IPS DF 19.7 (cell line): ENCODE results near the gene NTRK1.

Source experiments
- DNase-seq: peaks from one replicate; pipeline ENCODE4 v3.0.0-alpha.2; 2013; ENCODE audit warnings: low read depth, low spot score

NTRK1 gene

DNA sequence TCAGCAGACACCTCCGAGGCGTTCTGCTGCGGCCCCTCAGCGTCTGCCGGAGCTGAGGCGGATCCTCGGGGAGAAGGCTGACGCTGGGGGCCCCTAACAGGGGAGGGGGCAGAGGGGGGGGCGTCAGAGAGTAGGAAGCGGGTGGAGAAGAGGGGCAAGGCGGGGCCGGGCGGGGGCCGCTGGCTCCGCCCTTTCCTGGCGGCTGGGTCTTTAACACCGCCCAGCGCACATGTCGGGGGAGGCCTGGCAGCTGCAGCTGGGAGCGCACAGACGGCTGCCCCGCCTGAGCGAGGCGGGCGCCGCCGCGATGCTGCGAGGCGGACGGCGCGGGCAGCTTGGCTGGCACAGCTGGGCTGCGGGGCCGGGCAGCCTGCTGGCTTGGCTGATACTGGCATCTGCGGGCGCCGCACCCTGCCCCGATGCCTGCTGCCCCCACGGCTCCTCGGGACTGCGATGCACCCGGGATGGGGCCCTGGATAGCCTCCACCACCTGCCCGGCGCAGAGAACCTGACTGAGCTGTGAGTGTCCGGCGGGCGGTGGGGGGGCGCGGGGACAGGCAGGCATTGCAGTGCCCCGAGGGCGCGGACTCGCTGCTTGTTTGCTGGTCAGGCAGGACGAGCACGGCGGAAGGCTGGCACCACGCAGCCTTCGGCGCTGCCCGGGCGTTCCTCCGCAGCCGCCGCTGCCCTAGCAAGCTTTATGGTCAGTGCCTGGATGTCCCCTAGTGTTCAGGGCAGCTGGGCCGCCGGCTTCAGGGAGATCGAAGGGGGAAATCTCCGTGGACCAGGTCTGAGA lies at the start of gene NTRK1:
Gene NTRK1 (plus strand): TSS at position 238 of the 796 bp plus-strand sequence. CDS start 70 bp downstream, at position 308.
- no peak for DNase-seq

DNA sequence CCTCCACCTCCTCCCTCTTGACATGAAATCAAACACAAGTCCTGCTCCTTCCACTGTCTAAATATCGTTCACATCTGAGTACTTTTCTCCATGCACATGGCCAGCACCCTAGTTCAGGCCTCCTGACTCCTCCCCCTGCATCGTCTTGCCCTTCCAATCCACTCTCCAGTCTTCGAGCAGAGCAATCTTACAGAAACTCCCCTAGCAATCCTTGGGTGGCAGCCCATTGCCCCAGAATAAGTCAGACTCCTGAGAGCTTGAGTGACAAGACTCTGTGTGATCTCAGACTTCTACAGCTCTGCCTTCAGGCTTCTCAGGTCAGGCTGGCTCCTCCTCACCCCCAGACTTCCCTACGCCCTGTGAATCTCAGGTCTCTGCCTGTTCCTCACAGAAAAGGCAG lies 49.5 kb upstream of the NTRK1 start:
- DNase-seq, result no peak

DNA sequence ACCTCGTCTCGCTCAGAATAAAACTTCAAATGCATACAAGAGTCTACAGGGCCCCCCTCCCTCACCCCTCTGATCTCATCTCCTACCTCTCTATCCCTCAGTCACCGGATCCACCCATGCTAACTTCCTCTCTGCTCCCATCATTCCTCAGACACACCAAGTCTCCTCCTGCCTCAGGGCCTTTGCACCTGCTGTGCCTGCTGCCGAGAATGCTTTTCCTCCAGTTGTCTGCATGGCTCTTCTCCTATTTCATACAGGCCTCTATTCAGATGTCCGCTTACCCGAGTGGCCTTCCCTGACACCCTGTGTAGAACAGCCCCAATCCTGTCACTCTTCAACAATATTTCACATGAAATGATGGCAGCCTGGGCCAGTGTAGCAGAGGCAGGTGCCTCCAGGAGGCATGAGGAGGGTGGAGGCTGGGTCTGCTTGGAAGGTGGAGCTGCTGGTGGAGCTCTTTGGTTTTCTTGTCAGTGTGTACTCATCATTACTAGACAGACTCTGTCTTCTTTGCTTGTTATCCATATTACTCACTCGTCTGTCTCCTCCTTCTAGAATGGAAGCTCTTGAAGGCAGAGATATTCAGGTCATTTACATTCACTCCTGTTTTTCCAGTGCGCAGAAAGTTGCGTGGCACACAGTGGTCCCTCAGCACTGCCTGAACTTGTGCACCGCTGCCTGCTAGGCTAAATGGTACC lies 48.2 kb upstream of the NTRK1 start:
- DNase-seq, result no peak

DNA sequence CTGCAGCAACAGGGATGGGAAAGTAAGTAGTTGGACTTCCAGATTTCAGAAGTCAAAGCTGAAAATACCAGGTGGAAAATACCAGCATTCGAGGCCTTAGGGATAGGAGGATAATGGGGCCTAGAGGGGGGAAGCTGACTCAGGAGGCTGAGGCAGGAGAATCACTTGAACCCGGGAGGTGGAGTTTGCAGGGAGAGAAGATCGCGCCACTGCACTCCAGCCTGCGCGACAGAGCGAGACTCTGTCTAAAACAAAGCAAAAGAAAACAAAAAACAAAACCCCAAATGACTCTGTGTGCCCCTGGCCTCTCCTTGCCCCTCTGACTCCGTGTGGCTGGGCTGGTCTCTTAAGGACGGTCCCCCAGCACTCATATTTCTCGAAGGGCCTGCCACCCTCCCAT lies 47.4 kb upstream of the NTRK1 start:
- DNase-seq, result no peak

DNA sequence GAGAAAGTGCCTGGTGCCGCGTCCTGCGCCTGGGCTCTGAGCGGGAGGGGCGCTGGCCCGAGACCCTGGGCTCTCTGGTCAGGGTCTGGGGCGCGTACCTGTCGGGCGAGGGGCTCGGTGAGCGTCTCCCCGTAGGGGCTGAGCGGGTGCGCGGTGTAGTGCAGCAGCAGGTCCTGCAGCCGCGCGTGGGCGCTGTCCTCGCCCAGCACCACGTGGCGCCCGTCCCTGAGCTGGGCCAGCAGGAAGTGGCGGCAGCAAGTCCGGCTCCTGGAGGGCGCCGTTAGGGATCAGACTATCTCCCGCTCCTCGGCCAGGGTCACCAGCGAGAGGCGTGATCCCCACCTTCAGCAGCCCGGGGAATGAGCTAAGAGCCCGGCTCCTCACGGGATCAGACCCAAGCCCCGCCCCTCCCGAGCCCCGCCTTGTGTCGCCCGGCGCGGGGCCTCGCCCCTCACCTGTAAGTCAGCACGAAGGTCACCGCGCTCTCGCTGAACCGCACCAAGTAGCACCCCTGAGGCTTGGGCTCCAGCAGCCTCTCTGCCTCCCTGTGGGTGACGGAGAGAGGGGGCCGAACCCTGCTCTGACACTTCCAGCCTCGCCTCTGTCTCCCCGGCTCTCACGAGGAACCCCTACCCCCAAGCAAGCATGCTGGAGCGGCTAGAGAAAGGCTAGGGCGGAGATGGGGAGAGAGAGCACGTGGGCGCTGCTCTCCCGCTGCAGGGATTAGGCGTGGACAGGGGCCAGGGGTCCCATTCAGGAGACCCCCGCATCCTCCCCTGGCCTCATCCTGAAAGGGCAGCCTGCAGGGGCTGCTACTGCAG lies 46.7 kb upstream of the NTRK1 start:
- peak; percentile 60 for DNase-seq

DNA sequence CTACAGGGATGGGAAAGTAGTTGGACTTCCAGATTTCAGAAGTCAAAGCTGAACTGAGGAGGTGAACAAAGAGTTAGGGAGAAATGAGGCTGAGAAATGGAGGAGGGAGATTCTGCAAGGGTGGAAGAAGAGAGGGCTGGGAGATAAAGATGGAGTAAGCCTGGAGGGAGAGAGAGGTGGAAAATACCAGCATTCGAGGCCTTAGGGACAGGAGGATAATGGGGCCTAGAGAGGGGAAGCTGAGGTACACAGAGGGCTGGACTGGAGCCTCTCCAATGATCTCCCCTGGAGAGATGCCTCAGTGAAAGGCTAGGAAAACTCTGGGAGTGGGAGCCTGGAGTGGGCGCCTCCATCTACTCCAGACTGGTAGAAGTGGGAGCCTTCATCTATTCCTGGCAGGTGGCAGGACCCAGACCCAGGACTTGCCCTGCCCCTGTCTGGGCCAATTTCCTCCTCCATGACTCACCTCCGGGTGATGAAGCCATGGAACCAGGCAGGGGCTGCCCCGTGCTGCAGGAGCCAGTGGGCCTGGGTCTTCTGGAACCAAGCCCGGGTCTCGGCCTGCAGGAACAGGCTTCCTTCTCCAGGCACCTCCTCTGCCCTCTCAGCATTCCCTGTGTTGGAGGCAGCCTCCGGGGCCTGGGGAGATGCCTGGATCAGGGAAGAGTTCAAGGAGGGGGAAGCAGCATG lies 45.9 kb upstream of the NTRK1 start:
- no peak for DNase-seq

DNA sequence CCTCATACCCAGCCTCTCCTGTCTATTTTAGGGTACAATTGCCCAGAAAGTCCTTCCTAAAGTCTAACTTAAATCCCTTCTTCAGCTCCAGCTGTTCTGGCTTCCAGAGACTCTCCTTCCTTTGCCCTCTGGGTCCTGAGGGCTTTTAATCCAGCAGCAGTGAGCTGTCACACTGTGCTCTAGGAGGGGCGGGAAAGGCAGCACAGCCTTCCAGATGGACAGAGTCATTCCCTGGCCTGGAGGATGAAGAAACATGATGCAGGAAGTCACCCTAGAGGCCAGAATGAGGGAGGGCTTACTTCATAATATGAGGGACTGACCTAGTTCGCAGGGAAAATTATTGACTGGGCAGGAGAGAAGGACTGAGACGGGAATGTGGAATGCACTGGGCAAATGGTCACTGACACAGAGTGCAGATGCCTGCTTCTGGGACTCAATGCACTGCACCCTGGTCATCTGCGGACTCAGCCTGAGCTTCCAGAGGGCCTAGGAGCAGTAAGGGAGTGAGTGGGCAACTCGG lies 45.3 kb upstream of the NTRK1 start:
- DNase-seq, result no peak

DNA sequence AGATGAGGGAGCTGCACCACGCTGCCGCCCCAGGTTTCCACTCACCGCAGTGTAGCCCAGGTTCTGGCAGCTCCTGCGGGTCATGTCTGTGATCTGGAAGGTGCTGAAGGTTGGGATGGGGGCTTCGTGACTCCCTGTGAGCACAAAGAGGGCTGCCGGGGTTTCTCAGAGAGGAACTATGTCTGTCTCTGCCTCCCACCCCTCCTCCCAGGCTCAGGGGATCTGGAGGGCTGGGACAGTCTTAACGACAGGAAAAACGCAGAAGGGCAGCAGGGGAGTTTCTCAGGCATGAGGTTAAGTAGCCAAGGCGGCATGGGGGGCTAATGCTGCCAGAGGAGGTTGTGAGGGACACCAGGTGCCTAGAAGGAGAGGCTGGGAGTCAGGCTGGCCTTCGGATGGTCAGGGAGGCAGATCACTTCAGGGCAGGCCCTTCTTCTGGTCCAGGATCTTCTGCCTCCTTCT lies 44.7 kb upstream of the NTRK1 start:
- no peak for DNase-seq

DNA sequence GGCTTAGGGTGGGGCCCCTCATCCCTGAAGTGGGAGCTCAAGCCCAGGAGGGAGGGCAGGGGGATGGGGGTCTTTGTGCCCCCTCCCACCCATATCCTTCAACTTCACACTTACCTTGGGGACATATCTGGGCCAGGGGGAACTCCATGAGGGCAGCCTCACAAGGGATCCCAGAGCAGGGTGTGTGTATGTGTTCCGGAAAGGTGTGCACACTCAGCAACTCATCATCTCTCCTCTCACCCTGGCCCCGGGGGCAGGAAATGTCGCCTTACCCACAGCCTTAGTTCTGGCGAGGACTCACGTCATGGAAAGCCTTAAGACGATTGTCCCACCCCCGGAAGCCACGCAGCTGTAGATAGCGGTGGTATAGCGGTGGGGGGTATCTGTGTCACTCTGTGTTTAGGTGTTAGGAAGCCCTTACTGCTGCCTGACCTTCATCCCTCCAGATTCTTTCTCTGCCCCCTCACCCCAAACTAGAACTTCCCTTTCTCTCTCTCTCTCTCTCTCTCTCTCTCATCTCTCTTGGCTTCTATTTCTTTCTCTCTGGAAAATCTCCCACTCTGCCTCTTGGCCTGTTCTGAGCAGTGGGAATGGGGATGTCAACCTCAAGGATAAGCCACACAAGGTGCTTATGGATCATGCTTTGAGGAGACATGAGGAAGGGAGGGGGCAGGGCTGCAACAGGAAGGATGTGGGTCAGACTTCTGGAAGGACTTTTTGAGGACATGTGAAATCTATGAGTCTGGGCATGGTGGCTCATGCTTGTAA lies 43.9 kb upstream of the NTRK1 start, which contains the start of gene SH2D2A:
Gene SH2D2A (minus strand): TSS at position 288 of the 768 bp plus-strand sequence. CDS start 140 bp downstream, at position 148.
- no peak for DNase-seq

DNA sequence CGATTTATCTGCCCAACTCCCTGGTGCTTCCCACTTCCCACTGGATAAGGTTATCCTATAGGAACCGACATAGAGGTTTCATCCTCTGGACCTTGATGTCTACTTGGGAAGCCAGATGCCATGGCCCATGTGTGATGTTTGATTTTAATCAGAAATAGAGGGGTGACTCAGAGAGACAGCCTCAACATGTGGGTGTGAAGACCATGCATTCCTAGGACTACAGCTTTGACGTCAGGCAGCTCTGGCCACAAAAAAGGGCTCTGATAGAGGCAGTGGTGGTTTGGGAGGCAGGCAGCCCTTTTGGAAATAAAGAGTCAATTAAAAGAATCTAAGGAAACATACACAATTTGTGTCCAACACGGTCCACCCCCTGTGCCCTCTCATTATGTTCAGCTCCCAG lies 38.9 kb upstream of the NTRK1 start:
- no peak for DNase-seq

DNA sequence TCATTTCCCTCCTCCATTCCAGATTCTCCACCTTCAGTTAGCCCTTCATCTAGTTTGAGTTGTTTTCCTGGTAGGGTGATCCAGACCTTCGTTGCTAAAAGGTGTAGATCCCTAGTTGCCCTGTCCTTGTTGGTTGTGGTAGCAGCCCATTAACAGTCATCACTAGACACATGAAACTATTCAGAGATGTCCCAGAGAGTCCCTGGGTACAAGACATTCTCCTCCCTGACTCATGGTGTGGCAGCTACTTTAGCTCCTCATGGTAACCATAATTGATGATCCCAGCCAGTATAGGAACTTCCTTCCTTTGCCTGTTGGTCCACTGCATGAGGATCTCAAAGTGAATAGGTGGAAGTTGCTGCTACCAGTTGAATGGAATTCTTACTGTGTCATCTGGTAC lies 38.0 kb upstream of the NTRK1 start:
- no peak for DNase-seq

DNA sequence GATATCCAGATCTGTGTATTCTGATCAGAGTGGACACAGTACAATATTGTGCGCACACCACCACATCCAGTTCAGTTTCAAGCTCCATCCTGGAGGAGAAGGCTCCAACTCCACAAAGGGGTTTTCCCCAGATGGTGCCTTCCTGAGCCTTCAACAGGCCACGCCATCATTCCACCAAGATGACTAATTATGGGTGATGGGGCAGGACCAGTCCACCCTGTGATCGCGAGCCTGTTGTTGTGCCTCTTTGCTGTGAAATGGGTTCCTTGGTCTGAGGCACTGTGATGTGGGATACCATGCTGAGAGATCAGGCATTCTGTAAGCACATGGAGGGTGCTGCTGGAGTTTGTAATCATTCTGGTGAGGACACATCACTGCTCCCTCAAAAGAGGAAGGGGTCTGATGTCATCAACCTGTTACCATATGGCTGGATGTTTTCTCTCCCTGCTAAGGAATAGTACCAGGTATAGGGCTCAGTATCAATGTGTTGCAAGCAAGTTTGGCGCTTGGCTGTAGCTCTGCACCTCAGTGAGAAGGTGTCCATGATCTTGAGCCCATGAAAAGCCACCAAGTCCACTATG lies 37.4 kb upstream of the NTRK1 start:
- DNase-seq, result no peak

DNA sequence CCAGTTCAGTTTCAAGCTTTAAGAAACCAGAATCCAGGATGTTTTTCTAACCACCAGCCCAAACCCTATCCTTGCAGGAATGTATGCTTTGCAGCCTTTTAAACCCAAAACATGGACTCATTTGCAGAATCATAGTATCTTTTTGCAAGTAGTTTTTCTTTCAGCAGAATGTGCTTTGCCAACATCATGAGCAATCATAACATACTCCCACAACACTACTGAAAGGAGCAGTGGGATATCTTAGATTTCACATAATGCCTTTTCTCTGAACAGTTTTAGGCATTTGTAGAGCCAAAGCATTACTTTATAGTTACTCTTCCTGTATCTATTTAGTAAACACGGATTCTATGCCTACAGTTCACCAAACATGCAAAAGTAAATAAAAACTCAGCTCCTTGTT lies 34.0 kb upstream of the NTRK1 start:
- DNase-seq, result no peak

DNA sequence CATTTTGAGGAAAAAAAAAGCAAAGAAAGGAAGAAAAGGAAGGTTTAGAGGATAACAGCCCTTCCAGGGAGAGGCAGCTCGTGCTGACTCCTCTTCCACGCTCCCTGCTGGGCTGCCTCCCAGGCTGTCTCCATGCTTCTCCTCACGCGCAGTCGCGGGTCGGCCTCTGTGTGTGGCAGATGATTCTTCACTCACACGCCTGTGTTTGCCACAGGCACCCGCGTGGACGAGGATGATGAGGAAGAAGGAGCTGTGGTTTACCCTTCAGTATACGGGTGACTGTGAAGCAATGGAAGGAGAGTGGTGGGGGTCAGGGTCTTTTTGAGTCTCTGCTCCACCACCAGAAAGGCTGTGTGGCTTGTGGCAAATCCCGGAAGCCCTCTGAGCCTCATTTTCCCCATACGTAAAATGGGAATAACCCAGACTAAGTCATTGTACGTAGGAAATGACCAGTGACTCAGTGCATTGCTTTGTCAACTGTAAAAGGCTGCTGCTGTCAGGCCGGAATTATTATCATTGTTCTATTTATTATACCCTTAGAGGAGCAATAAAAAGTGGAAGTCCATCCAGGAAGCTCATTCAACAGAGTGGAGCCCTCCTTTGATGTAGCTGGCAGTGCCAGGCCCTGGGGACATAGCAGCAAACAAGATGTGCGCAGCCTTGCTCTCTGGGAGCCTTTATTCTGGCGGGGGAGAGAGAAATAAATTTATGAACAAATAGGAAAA lies 32.1 kb upstream of the NTRK1 start:
- no peak for DNase-seq

DNA sequence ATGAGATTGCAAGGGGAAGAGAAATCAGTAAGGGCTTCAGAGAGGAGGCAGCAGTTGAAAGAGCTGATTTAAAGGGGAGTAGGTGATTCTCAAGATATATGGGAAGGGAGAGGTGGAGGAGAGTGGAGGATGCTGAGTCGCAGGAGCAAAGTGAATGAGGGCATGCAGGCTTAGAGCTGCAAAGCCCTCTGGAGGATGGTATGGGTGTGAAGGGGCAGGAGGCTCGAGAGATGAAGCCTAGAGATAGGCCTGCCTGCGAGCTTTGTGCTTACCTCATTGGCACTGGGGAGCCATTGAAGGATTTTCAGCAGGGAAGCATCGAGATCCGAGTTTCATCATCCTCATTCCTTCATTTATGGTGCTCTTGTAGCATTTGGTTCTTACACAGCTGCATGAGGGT lies 28.2 kb upstream of the NTRK1 start:
- DNase-seq, result no peak

DNA sequence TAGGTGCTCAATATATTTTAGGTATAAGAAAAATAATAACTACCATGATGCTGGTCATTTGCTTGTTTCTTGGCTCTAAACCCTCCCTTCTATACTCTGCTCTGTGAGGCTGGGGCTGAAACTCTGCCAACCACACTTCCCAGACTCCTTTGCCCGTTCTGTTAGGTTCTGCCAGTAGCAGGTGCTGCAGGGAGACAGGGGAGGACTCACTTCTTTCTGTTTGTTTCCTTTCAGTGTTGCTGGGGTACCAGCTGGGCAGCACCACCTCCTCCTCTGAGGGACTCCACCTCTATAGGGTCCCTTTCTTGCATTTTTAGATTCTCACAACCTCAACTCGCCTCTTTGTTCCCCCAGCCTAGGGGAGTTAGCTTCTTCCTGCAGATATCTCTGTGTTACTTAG lies 27.1 kb upstream of the NTRK1 start:
- no peak for DNase-seq

DNA sequence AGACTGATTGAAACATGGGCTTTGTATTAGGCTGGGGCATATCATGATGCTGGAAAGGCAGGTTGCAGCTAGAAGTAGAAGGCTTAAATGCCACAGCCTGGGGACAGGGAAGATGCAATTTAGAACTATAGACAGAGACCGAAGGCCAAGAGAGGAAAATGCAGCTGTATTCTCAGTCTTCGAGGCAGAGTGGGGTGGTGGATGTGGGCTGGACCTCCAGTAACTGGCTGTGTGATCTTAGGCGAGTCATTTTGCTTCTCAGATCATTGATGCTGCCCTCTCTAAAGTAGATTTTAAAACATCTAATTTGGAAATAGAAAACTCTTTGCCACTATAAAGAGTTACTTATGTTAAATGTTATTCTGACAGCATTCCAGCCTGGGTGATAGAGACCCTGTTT lies 26.3 kb upstream of the NTRK1 start:
- DNase-seq, result no peak

DNA sequence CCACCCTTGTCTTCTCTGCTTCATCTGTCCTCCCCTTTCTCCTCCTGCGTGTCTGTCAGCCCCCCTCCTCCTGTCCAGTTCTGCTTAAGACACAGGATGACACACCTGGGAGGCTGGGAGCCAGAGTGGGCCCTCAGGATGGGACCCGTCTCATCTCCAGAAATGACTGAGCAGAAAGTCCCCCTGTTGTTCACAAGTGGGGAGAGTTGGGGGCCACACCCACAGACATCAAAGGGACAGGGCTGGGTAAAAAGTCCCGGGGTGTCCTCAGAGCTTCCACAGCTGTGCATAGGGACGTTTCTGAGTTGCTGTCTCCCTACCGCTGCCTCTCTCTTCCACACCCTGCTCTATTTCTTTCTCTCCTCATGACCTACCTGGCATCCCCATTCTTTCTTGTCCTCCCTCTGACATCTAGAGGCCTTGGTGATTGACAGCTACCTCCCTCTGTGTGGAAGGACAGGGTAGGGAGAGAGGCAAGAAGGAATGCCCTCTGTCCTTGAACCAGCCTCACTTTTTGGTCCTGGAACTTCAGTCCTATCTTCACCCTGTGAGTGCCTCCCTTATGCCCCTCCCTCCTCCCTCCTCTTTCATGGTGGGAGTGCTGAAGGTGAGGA lies 24.5 kb upstream of the NTRK1 start:
- DNase-seq, result no peak

DNA sequence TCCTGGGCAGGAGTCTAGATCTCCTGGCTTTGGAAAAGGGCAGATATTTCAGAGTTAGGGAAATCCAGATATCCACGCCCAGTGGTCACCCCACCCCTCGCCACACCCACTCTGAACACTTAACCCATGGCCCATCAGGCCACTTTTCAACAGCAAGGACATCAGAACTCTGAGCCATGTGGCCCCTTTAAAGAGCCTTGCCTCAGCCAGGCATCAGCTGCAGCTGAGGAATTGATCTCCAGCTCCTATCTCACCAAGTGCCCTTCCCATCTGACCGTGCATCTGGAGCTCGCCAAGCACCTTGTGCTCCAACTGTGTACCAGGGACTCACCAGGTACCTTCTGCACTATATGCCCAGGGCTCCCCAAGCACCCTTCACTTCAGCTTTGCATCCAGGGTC lies 23.8 kb upstream of the NTRK1 start:
- DNase-seq, result no peak
